SIG-M5 treated with dmso at 0.1 percent for 504 hours (cell line): ENCODE results near the gene TMEM38B.
A peak's percentile ranks its signal among the peaks of the same experiment; 100 is the strongest.

Source experiments
- DNase-seq: peaks from one replicate; lab custom pipeline; 2025; ENCODE audit not compliant: unreplicated experiment; lab: John Stamatoyannopoulos, UW

Gene TMEM38B

GRCh38 chr9:105694190-105694847 lies at the start of gene TMEM38B:
Gene TMEM38B, plus strand, starts transcription at chr9:105694541. Its CDS starts 120 bp downstream, at chr9:105694661.
- peak; percentile 62 for DNase-seq

- no peak for DNase-seq
Observed at GRCh38 chr9:105646879-105647594, 47.3 kb upstream of the TMEM38B start.

GRCh38 chr9:105647595-105648349 lies 46.6 kb upstream of the TMEM38B start:
- DNase-seq = no peak

GRCh38 chr9:105651806-105652205 lies 42.5 kb upstream of the TMEM38B start:
- no peak for DNase-seq

GRCh38 chr9:105656131-105656921 lies 38.0 kb upstream of the TMEM38B start:
- no peak for DNase-seq

- DNase-seq = no peak
Observed at GRCh38 chr9:105658351-105658750, 36.0 kb upstream of the TMEM38B start.

GRCh38 chr9:105661011-105661410 lies 33.3 kb upstream of the TMEM38B start:
- DNase-seq = no peak

GRCh38 chr9:105662184-105663104 lies 31.9 kb upstream of the TMEM38B start, which contains the start of gene TAL2:
Gene TAL2, plus strand, starts transcription at chr9:105662457. Its CDS starts 40 bp downstream, at chr9:105662497.
- no peak for DNase-seq

GRCh38 chr9:105663914-105664313 lies 30.4 kb upstream of the TMEM38B start:
- no peak for DNase-seq

- DNase-seq = no peak
Observed at GRCh38 chr9:105667867-105668266, 26.5 kb upstream of the TMEM38B start.

- peak; percentile 11 for DNase-seq
Observed at GRCh38 chr9:105670315-105670714, 24.0 kb upstream of the TMEM38B start.

GRCh38 chr9:105670775-105671174 lies 23.6 kb upstream of the TMEM38B start:
- no peak for DNase-seq

GRCh38 chr9:105672711-105673234 lies 21.6 kb upstream of the TMEM38B start:
- DNase-seq = peak; percentile 85

- DNase-seq = no peak
Observed at GRCh38 chr9:105673850-105674387, 20.4 kb upstream of the TMEM38B start.

GRCh38 chr9:105676351-105676923 lies 17.9 kb upstream of the TMEM38B start:
- no peak for DNase-seq

- DNase-seq = no peak
Observed at GRCh38 chr9:105678163-105678562, 16.2 kb upstream of the TMEM38B start.

- no peak for DNase-seq
Observed at GRCh38 chr9:105678781-105679180, 15.6 kb upstream of the TMEM38B start.

- DNase-seq = no peak
Observed at GRCh38 chr9:105679257-105680022, 14.9 kb upstream of the TMEM38B start.
